Astrocyte of the spinal cord (primary cell): Measurements from ENCODE around the gene SPOCD1.

Source experiments
- DNase-seq: peaks from one replicate; pipeline ENCODE4 v3.0.0; 2011; ENCODE audit warnings: low read depth, low spot score
- H3K4me3 ChIP-seq: 2 replicates; pipeline ENCODE4 v1.5.1; 2011; ENCODE audit warnings: low read depth, mild to moderate bottlenecking, low read length, moderate library complexity
- in situ Hi-C: cut with HindIII; loops from 2 replicates; pipeline ENCODE4 v1.10.0; 2017; ENCODE audit warnings: low sequenced_read_pairs
- TF ChIP-seq, protein P1 (sequence below): IDR thresholded peaks from 2 replicates; pipeline ENCODE4 v1.5.1; 2012; ENCODE audit warnings: low read depth, mild to moderate bottlenecking, low read length, inconsistent platforms

SPOCD1 gene

DNA sequence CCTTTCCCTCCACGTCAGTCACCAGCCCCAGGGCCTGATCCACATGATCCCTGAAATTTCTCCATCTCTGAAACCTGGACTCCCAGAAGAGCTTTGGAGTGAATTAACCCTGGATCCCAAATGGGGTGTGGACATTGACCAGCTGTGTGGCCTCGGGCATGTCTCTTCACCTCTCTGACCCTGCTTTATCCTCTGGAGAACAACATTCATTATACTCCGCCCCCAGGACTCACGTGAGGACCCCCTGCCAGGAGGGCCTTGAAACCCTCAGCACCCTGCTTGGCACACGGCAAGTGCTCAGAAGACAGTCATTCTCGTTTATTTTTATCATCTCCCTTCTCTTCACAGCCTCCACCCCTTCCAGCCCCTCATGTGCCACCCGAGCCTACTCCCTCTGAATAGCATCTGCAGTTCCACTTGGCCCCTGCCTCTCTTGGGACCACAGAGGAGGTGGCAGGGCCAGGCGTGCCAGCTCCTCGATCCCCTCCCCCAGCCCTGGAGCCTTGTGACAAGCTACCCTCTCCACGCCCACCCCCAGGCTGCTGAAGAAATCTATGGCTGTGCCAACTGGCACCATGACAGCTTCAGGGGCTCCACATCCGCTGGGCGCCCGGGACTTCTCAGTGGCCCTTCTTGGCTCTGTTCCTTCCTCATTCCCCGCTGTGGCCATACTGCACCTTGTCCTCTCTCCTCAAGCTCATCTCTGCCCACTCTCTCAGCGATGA is 69.7 kb downstream of the SPOCD1 start:
- DNase-seq = no peak
- TF ChIP-seq, protein P1, sequence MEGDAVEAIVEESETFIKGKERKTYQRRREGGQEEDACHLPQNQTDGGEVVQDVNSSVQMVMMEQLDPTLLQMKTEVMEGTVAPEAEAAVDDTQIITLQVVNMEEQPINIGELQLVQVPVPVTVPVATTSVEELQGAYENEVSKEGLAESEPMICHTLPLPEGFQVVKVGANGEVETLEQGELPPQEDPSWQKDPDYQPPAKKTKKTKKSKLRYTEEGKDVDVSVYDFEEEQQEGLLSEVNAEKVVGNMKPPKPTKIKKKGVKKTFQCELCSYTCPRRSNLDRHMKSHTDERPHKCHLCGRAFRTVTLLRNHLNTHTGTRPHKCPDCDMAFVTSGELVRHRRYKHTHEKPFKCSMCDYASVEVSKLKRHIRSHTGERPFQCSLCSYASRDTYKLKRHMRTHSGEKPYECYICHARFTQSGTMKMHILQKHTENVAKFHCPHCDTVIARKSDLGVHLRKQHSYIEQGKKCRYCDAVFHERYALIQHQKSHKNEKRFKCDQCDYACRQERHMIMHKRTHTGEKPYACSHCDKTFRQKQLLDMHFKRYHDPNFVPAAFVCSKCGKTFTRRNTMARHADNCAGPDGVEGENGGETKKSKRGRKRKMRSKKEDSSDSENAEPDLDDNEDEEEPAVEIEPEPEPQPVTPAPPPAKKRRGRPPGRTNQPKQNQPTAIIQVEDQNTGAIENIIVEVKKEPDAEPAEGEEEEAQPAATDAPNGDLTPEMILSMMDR = no peak
- in situ Hi-C loops = no loop called here
- no peak overlapping the region for H3K4me3 ChIP-seq

- TF ChIP-seq, protein P1 = peak; percentile 96
- DNase-seq = peak; percentile 65
- no peak overlapping the region for H3K4me3 ChIP-seq
- in situ Hi-C loops = no loop called here
Observed at GRCh38 chr1:31745096-31745945, 70.5 kb downstream of the SPOCD1 start.

- TF ChIP-seq, protein P1 = no peak
- no peak overlapping the region for H3K4me3 ChIP-seq
- in situ Hi-C loops = no loop called here
- DNase-seq = no peak
Observed at GRCh38 chr1:31744165-31744888, 71.5 kb downstream of the SPOCD1 start.

DNA sequence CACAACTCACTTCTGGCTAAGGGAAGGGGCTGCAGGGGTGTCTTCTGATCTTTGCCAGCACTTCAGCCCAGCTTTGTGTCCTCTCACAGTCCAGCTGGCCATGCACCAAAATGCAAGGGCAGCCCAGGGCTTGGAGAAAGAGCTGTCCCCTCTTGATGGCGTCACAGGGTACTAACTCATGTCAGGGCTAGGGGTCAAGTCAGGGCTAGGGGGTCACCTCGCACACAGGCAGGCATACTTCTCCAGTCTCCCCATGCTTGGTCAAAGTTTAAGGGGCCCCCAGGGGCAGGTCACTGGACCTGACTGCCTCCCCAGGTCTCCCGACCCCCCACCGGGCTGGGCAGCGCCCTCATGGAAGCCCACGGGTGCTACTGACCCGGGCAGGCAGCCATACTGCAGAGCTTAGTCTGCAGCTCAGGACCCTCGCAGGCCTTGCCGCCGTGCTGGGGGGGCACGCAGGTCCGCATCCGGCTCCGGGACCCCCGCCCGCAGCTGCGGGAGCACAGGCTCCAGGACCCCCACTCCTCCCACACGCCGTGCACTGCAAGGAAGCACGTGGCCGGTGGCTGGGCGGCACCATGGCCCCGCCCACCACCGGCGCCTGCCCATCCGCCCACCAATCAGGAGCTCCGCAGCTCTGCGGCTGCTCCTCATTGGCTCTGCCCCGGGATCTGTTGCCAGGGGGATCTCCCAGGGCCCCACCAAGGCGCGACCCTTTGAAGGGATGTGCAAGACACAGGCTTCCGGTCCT is 73.2 kb downstream of the SPOCD1 start:
- no peak for DNase-seq
- in situ Hi-C loops = no loop called here

More for the DNA sequence above, 73.2 kb downstream of the SPOCD1 start:
- TF ChIP-seq, protein P1 = no peak
- H3K4me3 ChIP-seq = no peak overlapping the region
